Panc1 (cell line): ENCODE results near the gene RTL3. TPM values are rescaled to one million over a fixed set of nuclear protein-coding genes. Genes with fewer than 3 reads are reported as not detected.

Experiments
- ATAC-seq: fragments of 200-7000 bp; cut with Tn5 transposase; 2 replicates; pipeline ENCODE4 v1.9.1; 2020; ENCODE audit warnings: mild to moderate bottlenecking, moderate library complexity
- BruUV-seq: library from RNA; stranded (reverse); fragments of 400-500 nt; replicated peaks from 2 replicates; lab custom pipeline; 2021; lab: Mats Ljungman, UMichigan
- CTCF ChIA-PET: fragments of 300-600 bp; sonication (Branson Sonifier 250); formaldehyde crosslinking; loops from one replicate; lab custom pipeline; 2022; ENCODE audit warnings: antibody characterized with exemption; lab: Charles Lee
- POLR2A ChIA-PET: fragments of 300-600 bp; sonication (Branson Sonifier 250); formaldehyde crosslinking; loops from one replicate; lab custom pipeline; 2022; ENCODE audit warnings: antibody characterized with exemption; lab: Charles Lee
- DNase-seq: peaks from one replicate; pipeline ENCODE4 v3.0.0-alpha.2; 2010; ENCODE audit warnings: low read depth, low spot score
- H3K27ac ChIP-seq: 2 replicates; pipeline ENCODE4 v1.5.1; 2011; ENCODE audit warnings: mild to moderate bottlenecking, low read length, inconsistent platforms
- H3K27me3 ChIP-seq: fragments of 200-500 bp; sonication (Bioruptor generic); 2 replicates; pipeline ENCODE4 v1.6.0; 2014; ENCODE audit warnings: low read length, inconsistent platforms; ENCODE audit not compliant: control insufficient read depth, insufficient read depth
- H3K36me3 ChIP-seq: fragments of 200-500 bp; sonication (Bioruptor generic); 2 replicates; pipeline ENCODE4 v1.5.1; 2014; ENCODE audit warnings: inconsistent platforms, mild to moderate bottlenecking, low read length, moderate library complexity; ENCODE audit not compliant: control insufficient read depth, insufficient read depth
- H3K4me1 ChIP-seq: 2 replicates; pipeline ENCODE4 v1.5.1; 2011; ENCODE audit warnings: inconsistent platforms, mild to moderate bottlenecking, low read length, moderate library complexity; ENCODE audit not compliant: control insufficient read depth, insufficient read depth
- H3K4me3 ChIP-seq, 2 experiments: 2 replicates each; pipeline ENCODE4 v1.5.1; 2011 to 2012; ENCODE audit warnings: low read depth in 2 of 2, low read length in 2 of 2, mild to moderate bottlenecking in 2 of 2, inconsistent platforms in 1 of 2, moderate library complexity in 1 of 2
- H3K9me3 ChIP-seq: fragments of 200-500 bp; sonication (Bioruptor generic); 2 replicates; pipeline ENCODE4 v1.5.1; 2014; ENCODE audit warnings: low read depth, mild to moderate bottlenecking, inconsistent platforms, low read length, moderate library complexity; ENCODE audit not compliant: control insufficient read depth, insufficient read depth
- CTCF ChIP-seq: fragments of 450-650 bp; IDR thresholded peaks from 2 replicates; pipeline ENCODE4 v1.5.1; 2017; ENCODE audit warnings: mild to moderate bottlenecking
- POLR2AphosphoS5 ChIP-seq: IDR thresholded peaks from 2 replicates; pipeline ENCODE4 v1.6.1; 2012; ENCODE audit warnings: mild to moderate bottlenecking, low read depth, low read length, moderate library complexity
- REST ChIP-seq, 2 experiments: IDR thresholded peaks; 2 replicates each; pipeline ENCODE4 v1.6.1; 2011 to 2012; ENCODE audit warnings: low read depth in 2 of 2, control low read depth in 1 of 2, low read length in 1 of 2, mild to moderate bottlenecking in 1 of 2, moderate library complexity in 1 of 2; ENCODE audit not compliant: insufficient read depth in 1 of 2
- SIN3A ChIP-seq: IDR thresholded peaks from 2 replicates; pipeline ENCODE4 v1.6.1; 2012; ENCODE audit warnings: low read depth, mild to moderate bottlenecking, low read length, moderate library complexity, borderline replicate concordance; ENCODE audit not compliant: insufficient read depth
- TCF7L2 ChIP-seq: IDR thresholded peaks from 2 replicates; pipeline ENCODE4 v1.6.1; 2011; ENCODE audit warnings: mild to moderate bottlenecking, low read depth, low read length, inconsistent platforms
- in situ Hi-C: cut with HindIII; loops from 2 replicates; pipeline ENCODE4 v1.10.0; 2016; ENCODE audit warnings: low sequenced_read_pairs, low pct_unique_long_range_greater_than_20kb
- intact Hi-C: fragments of 100-400 bp; cut with micrococcal nuclease; formaldehyde crosslinking; loops from one replicate; pipeline ENCODE4 v1.10.0; 2022; ENCODE audit not compliant: unreplicated experiment
- total RNA-seq: library from RNA; stranded (reverse); gene quantifications from one replicate; pipeline ENCODE4 v1.2.1, GENCODE V29; 2021; ENCODE audit not compliant: unreplicated experiment

Gene RTL3
- total RNA-seq, 1 experiment from 2014 or later = not detected

GRCh38 chrX:78665342-78665741, 6.2 kb upstream of the RTL3 start:
- CTCF ChIA-PET = no interaction called here
- H3K27ac ChIP-seq = no peak overlapping the region
- no peaks in the 10 kb centered on the region for H3K9me3 ChIP-seq
- H3K4me3 ChIP-seq = no peak overlapping the region
- in situ Hi-C loops (no loop called here), intact Hi-C loops (no loop called here)
- POLR2A ChIA-PET = no interaction called here
- no peaks in the 10 kb centered on the region for H3K4me1 ChIP-seq
- BruUV-seq = no TSS peak
- ATAC-seq (no peak), DNase-seq (no peak)
- H3K27me3 ChIP-seq = no peaks in the 10 kb centered on the region
- no peaks in the 10 kb centered on the region for H3K36me3 ChIP-seq
- no peak for TF ChIP-seq SIN3A
- TF ChIP-seq POLR2AphosphoS5 = no peak
- no peak for TF ChIP-seq CTCF
- no peak for TF ChIP-seq TCF7L2
- no peak for TF ChIP-seq REST (IDR thresholded peaks at IDR 0.05; ENCODE audit: insufficient read depth in 1 of 2, low read depth in 2 of 2, low read length in 1 of 2)

- Histone ChIP-seq H3K4me1 (no peaks in the 10 kb centered on the region), H3K9me3 (no peaks in the 10 kb centered on the region), H3K36me3 (no peaks in the 10 kb centered on the region), H3K27me3 (no peaks in the 10 kb centered on the region), H3K27ac (no peak overlapping the region), H3K4me3 (no peak overlapping the region)
- ATAC-seq = no peak
- POLR2A ChIA-PET = no interaction called here
- no peak for TF ChIP-seq POLR2AphosphoS5
- TF ChIP-seq SIN3A = no peak
- no peak for TF ChIP-seq REST (IDR thresholded peaks at IDR 0.05; ENCODE audit: insufficient read depth in 1 of 2, low read depth in 2 of 2, low read length in 1 of 2)
- no peak for TF ChIP-seq CTCF
- no peak for TF ChIP-seq TCF7L2
- CTCF ChIA-PET = no interaction called here
- no peak for DNase-seq
- intact Hi-C loops = no loop called here
- BruUV-seq = no TSS peak
- in situ Hi-C loops = no loop called here
Measured at GRCh38 chrX:78661836-78662235, 2.7 kb upstream of the RTL3 start.
